Mesothelial cell of epicardium (in vitro differentiated cells): Measurements from ENCODE around the gene FAM163B. TPM values are rescaled to one million over a fixed set of nuclear protein-coding genes. Genes with fewer than 3 reads are reported as not detected.

Experiments used
- DNase-seq, 2 experiments: peaks; one replicate each; pipeline ENCODE4 v3.0.0; 2021; ENCODE audit warnings: low spot score in 2 of 2; ENCODE audit not compliant: unreplicated experiment in 2 of 2
- H3K27ac Mint-ChIP-seq: 2 replicates; pipeline ENCODE4 v1.8.0; 2021; ENCODE audit warnings: mixed read lengths
- H3K27me3 Mint-ChIP-seq: 2 replicates; pipeline ENCODE4 v1.8.0; 2021; ENCODE audit warnings: low read depth, mixed read lengths
- H3K36me3 Mint-ChIP-seq: 2 replicates; pipeline ENCODE4 v1.8.0; 2021; ENCODE audit warnings: mixed read lengths
- H3K4me1 Mint-ChIP-seq: 2 replicates; pipeline ENCODE4 v1.8.0; 2021; ENCODE audit warnings: mixed read lengths
- H3K4me3 Mint-ChIP-seq: 2 replicates; pipeline ENCODE4 v1.8.0; 2021; ENCODE audit warnings: mild to moderate bottlenecking, moderate library complexity, mixed read lengths
- H3K9me3 Mint-ChIP-seq: 2 replicates; pipeline ENCODE4 v1.8.0; 2021; ENCODE audit warnings: mixed read lengths
- total RNA-seq: library from RNA; stranded (reverse); gene quantifications from 3 replicates; pipeline ENCODE4 v1.2.1, GENCODE V29; 2021
- TF ChIP-seq, protein P1 (sequence below): fragments of 200-600 bp; sonication (generic); IDR thresholded peaks from one replicate; pipeline ENCODE4 v1.5.0; 2021; ENCODE audit warnings: antibody characterized with exemption; ENCODE audit not compliant: unreplicated experiment

The FAM163B gene
- total RNA-seq, 1 donor from 2014 or later: 0.72 TPM

DNA sequence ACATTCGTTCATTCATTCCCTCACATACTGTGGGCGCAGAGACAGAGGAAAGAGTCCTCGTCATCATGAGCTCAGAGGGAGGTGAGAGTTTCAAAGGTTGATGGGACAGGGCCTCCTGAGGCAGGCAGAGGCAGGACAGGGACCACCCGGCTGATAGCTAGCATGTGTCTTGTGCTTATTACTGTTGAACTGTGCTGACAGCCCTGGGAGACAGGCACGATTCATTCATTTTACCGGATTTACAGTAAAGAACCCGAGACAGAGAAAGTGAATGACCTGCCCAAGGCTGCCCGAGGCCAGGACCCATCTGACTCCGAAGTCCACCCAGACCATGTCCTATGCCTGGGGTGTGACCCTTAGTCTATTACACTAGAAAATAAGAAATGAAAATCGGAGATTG, 4.9 kb upstream of the FAM163B start:
- Mint-ChIP-seq H3K4me1 (no peaks in the 10 kb centered on the region), H3K36me3 (no peaks in the 10 kb centered on the region), H3K27me3 (peaks cover 89% of the 10 kb centered on the region), H3K27ac (no peak overlapping the region), H3K9me3 (no peaks in the 10 kb centered on the region), H3K4me3 (no peak overlapping the region)
- TF ChIP-seq, protein P1, sequence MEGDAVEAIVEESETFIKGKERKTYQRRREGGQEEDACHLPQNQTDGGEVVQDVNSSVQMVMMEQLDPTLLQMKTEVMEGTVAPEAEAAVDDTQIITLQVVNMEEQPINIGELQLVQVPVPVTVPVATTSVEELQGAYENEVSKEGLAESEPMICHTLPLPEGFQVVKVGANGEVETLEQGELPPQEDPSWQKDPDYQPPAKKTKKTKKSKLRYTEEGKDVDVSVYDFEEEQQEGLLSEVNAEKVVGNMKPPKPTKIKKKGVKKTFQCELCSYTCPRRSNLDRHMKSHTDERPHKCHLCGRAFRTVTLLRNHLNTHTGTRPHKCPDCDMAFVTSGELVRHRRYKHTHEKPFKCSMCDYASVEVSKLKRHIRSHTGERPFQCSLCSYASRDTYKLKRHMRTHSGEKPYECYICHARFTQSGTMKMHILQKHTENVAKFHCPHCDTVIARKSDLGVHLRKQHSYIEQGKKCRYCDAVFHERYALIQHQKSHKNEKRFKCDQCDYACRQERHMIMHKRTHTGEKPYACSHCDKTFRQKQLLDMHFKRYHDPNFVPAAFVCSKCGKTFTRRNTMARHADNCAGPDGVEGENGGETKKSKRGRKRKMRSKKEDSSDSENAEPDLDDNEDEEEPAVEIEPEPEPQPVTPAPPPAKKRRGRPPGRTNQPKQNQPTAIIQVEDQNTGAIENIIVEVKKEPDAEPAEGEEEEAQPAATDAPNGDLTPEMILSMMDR: no peak
- no peak for DNase-seq

DNA sequence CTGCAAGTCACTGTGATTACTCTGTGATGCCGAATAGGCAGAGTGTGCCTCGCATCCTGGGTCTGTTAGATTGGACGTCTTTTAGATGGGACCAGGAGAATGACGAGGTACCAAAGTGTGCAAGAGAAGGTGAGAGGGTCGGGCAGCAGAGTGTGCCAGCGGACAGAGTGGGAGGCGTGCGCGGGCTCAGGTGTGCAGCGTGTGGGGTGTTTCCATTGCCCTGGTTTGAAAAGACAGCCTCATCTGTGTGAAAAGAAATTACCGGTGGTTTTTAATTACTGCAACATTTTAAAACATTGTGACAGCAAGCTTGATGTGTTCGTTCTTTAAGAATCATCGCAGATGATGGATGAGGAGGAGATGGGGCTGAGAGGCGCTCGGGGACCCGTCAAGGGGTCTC, 4.2 kb upstream of the FAM163B start:
- TF ChIP-seq, protein P1: no peak
- no peaks in the 10 kb centered on the region for H3K36me3 Mint-ChIP-seq
- H3K27ac Mint-ChIP-seq: no peak overlapping the region
- no peak for DNase-seq
- no peak overlapping the region for H3K4me3 Mint-ChIP-seq
- peaks cover 88% of the 10 kb centered on the region for H3K27me3 Mint-ChIP-seq
- H3K9me3 Mint-ChIP-seq: no peaks in the 10 kb centered on the region
- no peaks in the 10 kb centered on the region for H3K4me1 Mint-ChIP-seq

DNA sequence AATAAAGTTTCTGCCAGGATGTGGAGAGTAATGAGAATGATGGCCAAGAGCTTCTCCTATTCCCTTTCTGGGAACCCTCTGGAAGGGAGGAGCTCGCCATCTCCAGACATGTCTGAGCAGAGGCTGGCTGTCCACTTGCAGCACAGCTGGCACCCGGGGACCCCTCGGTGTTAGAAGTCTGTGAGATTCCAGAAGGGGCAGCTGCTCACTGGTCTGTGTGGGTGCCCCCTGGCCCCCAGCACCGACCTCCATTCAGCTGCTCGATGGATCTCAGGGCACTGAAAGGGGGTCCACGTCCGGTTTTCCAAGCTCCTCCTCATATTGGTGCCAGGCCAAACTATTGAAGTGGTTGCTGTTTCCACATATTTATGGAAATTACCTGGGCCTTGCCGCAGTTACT, 3.6 kb upstream of the FAM163B start:
- Mint-ChIP-seq H3K36me3 (no peaks in the 10 kb centered on the region), H3K4me1 (no peaks in the 10 kb centered on the region), H3K4me3 (no peak overlapping the region), H3K27me3 (peaks cover 88% of the 10 kb centered on the region), H3K9me3 (no peaks in the 10 kb centered on the region), H3K27ac (no peak overlapping the region)
- DNase-seq: no peak
- TF ChIP-seq, protein P1: no peak

DNA sequence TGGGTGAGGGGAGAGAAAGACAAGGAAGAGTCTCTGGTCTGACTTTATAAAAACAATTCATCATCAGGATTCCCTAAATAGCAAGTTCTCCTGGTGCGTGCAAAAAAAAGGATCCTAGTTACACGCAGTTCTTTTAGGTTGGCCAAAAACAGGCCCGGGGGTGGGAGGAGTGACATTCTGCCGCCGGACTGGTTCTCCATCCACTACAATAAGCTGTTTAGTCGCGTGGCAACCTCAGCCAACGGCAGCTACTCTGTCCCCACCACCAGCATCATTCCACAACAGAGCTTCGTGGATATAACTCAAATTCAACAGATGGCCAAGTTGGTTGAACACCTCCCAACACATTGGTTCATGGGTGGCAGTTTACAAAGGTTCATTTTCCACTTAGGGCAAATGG, 2.9 kb upstream of the FAM163B start:
- Mint-ChIP-seq H3K27me3 (peaks cover 88% of the 10 kb centered on the region), H3K4me3 (no peak overlapping the region), H3K9me3 (no peaks in the 10 kb centered on the region), H3K27ac (no peak overlapping the region), H3K4me1 (no peaks in the 10 kb centered on the region), H3K36me3 (no peaks in the 10 kb centered on the region)
- TF ChIP-seq, protein P1: no peak
- no peak for DNase-seq

DNA sequence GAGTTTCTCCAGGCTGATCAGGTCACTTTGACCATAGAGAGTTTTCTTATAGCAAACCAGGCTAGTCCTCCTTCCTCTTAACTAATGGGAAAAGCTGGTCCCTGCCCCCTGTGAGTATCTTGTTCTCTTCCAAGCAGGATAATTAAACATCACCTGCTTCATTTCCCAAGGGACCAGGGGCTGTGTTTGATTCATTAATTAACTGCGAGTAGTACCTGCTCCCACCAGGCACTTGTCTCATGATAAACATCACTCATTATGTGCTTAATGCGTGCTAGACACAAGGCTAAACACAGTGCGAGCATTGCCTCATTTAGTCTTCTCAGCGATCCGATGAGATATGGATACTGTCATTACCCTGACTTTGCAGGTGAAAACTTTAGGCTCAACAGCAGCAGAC, 1.7 kb upstream of the FAM163B start:
- no peak overlapping the region for H3K4me3 Mint-ChIP-seq
- H3K27me3 Mint-ChIP-seq: peaks cover 92% of the 10 kb centered on the region
- TF ChIP-seq, protein P1: no peak
- no peak for DNase-seq
- no peaks in the 10 kb centered on the region for H3K36me3 Mint-ChIP-seq
- H3K9me3 Mint-ChIP-seq: no peaks in the 10 kb centered on the region
- no peak overlapping the region for H3K27ac Mint-ChIP-seq
- H3K4me1 Mint-ChIP-seq: no peaks in the 10 kb centered on the region

DNA sequence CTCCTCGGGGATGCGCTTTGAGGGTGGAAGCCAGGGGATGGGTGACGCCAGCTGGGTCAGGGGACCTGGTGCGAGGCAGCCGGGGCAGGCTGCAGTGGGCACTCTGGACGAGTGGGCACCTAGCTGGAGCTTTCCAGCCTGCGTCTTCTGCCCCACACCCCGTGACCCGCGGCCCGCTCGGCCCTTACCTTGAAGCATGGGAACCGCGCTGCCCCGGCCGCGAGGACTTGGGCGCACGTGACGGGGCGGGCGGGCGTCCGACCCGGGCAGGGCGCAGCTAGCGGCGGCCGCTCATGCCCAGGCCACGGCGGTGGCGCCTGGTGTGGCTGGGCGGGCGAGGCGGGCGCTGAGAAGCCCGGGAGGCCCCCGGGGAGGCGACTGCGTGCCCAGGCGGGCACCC, 300 bp downstream of the FAM163B start:
- Mint-ChIP-seq H3K9me3 (no peaks in the 10 kb centered on the region), H3K27ac (no peak overlapping the region), H3K36me3 (no peaks in the 10 kb centered on the region), H3K4me1 (no peaks in the 10 kb centered on the region), H3K4me3 (no peak overlapping the region), H3K27me3 (peaks cover 89% of the 10 kb centered on the region)
- TF ChIP-seq, protein P1: no peak
- DNase-seq: no peak
